Measurements from ENCODE around the gene PTPA.
"Not testable (repeated sequence)": the region's sequence is repeated elsewhere in the genome, so short reads cannot be mapped to it uniquely, and the experiment has no call there.

The PTPA gene

GRCh38 chr9:129109952-129110739 lies 1.1 kb upstream of the PTPA start:
- no peak for DNase-seq

DNA sequence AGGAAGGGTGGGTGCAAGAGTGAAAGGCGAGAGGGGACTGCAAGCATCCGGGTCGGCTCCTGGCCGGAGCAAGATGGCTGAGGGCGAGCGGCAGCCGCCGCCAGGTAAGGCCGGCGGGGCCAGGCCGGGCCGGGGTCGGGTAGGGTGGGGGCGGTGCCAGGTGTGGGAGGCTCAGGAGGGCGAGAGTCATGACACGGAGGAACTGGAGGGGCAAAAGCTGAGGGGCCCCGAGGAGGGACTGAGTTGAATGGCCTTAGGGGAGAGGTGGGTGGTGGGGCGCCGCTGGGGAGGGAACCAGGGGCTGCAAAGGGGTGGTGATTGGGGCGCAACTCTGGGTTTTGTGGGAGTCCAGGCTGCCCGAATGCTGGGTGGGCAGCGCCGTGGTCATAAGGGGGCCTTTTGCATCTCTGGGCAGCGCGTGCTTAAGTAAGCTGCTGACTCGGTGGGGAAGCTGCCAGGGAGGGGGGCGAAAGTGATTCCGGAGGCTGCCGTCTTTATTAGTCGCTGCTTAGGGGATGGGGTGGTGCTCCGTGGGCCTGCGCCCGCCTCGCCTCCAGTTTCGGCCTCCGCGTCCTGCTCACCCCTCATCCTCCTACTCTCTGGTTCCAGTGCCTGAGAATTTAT lies 425 bp downstream of the PTPA start:
- DNase-seq = peak; percentile 49

- not testable (repeated sequence) for DNase-seq
Observed at GRCh38 chr9:129112526-129112925, 1.3 kb downstream of the PTPA start.

- DNase-seq = no peak
Observed at GRCh38 chr9:129113645-129114304, 2.6 kb downstream of the PTPA start.

- DNase-seq = no peak
Observed at GRCh38 chr9:129118799-129119198, 7.6 kb downstream of the PTPA start.

- DNase-seq = no peak
Observed at GRCh38 chr9:129121483-129121882, 10.3 kb downstream of the PTPA start.

- no peak for DNase-seq
Observed at GRCh38 chr9:129122133-129122532, 10.9 kb downstream of the PTPA start.

GRCh38 chr9:129122976-129123375 lies 11.8 kb downstream of the PTPA start:
- not testable (repeated sequence) for DNase-seq

DNA sequence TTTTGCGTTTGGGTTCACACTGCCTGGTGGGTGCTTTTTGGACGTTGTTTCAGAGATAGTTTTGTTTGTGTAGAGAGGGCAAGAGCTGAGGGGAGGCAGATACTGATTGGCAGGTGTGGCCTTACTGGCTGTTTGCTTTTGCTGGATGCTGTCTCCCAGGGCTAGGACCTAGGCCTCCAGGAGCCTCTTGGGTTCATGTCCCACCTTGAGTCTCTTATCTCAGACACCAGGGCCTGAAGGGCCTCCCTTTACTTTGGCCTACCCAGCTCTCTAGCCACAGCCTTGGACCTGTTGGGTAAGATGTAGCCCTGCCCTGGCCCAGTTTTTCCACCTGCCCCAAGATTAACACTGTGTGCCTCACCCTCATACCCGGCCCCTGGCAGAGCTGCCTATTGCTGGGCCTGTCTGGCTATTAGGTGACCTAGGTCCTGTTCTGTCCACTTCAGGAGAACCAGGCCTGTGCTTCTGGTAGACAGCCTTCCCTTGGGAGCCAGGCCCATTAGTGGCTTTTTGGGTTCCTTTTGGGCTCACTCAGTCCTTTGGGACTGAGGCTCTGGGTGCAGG lies 13.4 kb downstream of the PTPA start:
- DNase-seq = no peak

DNA sequence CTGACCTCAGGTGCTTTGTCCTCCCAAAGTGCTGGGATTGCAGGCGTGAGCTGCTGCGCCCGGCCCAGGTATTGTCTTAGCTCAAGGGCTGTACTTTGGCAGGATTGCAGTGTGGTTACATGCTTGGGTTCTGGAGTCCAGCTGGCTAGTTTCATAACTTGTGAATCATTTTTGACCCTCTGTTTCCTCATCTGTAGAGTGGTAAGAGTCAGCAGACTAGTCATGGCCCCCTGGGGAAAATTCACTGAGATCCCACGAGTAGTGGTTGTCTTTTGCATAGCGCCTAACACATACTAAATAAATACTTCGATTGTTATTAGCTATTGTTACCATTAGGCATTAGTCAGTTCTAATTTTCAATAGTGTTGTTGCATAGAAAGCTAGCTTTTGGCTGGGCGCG lies 14.3 kb downstream of the PTPA start:
- DNase-seq = no peak

DNA sequence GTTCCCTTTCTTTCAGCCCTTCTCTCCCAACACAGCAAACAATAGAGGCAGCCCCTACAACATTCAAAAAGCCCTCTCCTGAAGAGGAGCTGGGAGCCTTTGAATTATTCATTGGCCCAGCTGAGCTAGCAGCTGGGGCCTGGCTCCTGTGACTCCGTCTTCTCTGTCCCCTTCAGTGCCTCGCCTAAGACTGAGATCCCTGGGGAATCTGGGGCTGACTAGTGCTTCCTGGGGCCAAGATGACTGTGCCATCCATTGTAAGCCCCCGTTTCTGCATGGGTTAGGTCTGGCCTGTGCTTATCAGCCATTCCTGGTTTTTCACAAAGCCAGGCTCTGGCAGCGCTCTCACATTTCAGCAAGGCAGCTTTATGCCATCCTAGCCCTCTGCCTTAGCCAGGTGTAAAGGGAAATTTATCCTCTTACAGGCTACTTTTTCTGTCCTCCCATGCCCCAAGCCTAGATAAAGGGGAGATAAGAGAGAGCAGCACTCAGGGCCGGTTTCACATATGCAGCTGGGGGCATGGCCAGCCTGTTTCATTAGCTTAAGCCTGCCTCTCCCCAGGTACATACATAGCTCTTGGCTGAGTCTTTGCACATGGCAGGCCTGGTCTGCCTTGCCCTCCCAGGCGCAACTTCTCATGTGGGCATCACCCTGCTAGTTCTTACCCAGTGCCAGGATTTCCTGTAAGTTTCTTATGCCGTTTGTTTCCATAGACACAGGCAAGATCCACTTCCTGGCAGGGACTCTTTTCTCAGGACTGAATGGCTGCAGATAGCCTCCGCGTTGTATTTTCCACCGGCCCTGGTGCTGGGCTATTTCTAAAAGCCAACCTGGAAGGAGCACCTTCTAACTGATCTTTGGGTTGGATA lies 15.8 kb downstream of the PTPA start:
- no peak for DNase-seq

GRCh38 chr9:129128689-129129088 lies 17.5 kb downstream of the PTPA start:
- DNase-seq = no peak

- DNase-seq = not testable (repeated sequence)
Observed at GRCh38 chr9:129130271-129130670, 19.1 kb downstream of the PTPA start.

- no peak for DNase-seq
Observed at GRCh38 chr9:129130791-129131190, 19.6 kb downstream of the PTPA start.

GRCh38 chr9:129131300-129132145 lies 20.3 kb downstream of the PTPA start:
- DNase-seq = no peak

DNA sequence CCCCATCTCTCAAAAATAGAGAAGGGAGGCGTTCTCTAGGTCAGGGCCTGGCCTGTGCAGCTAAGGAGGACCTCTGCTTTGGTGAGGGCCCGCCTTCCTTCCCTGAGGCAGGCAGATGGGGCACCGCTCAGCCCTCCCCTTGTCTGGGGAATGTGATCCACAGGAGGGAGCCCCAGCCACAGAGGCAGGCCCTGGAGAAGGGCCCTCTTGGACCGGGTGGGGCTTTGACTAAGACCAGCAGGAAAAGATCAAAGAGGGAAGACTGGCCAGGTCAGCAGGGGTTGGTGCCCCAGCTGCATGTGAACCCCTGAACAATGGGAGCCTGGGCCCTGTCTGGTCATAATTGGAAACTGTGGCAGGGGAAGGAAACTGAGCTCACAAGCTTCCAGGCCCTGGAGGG lies 21.9 kb downstream of the PTPA start:
- no peak for DNase-seq

DNA sequence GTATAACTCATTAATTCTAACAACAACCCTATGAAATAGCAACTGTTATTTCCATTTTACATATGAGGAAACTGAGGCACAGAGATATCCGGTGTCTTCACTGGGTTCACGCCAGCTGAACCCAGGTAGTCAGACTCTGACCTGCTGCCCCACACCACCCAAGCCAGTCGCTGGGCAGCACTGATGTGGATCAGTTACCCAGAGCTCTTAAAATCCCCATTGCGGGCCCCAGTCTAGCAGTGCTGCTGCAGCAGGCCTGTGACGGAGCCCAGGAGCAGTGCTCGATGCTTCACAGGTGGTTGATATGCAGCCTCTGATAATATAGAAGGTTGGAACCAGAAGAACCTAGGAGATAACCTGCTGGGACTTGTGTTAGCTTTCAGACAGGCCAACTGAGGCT lies 24.3 kb downstream of the PTPA start:
- no peak for DNase-seq

GRCh38 chr9:129136446-129137035 lies 25.3 kb downstream of the PTPA start:
- DNase-seq = no peak

GRCh38 chr9:129137292-129138143 lies 26.3 kb downstream of the PTPA start:
- no peak for DNase-seq

DNA sequence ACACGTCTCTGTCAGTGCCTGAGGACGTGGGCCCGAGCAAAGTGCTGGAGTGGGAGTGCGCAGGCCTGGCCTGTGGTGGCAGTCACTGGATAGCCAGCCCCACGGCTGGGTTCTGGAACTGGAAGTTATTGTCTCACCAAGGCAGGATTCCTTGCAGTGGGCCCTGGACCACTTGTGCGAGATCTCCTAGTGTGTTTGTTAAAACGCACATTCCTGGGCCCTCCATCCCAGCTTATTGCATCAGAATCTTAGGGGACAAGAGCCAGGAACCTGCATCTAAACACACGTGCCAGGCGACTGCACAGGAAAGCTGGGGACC lies 26.9 kb downstream of the PTPA start:
- DNase-seq = no peak
